Osteocyte (in vitro differentiated cells): ENCODE data around the gene E2F1. TPM values are rescaled to one million over a fixed set of nuclear protein-coding genes. Genes with fewer than 3 reads are reported as not detected.
A peak's percentile ranks its signal among the peaks of the same experiment; 100 is the strongest.

Experiments
- DNase-seq: peaks from one replicate; pipeline ENCODE4 v3.0.0; 2021; ENCODE audit warnings: mixed read lengths; ENCODE audit not compliant: unreplicated experiment; ENCODE audit errors: extremely low spot score
- H3K27ac Mint-ChIP-seq: one replicate; pipeline ENCODE4 v1.8.0; 2021; ENCODE audit warnings: mild to moderate bottlenecking, mixed read lengths; ENCODE audit not compliant: unreplicated experiment
- H3K27me3 Mint-ChIP-seq: one replicate; pipeline ENCODE4 v1.8.0; 2021; ENCODE audit warnings: mixed read lengths; ENCODE audit not compliant: unreplicated experiment
- H3K36me3 Mint-ChIP-seq: one replicate; pipeline ENCODE4 v1.8.0; 2021; ENCODE audit warnings: mixed read lengths; ENCODE audit not compliant: unreplicated experiment
- H3K4me1 Mint-ChIP-seq: one replicate; pipeline ENCODE4 v1.8.0; 2021; ENCODE audit warnings: mixed read lengths; ENCODE audit not compliant: unreplicated experiment
- H3K4me3 Mint-ChIP-seq: one replicate; pipeline ENCODE4 v1.8.0; 2021; ENCODE audit warnings: mild to moderate bottlenecking, moderate library complexity, mixed read lengths; ENCODE audit not compliant: unreplicated experiment
- H3K9me3 Mint-ChIP-seq: one replicate; pipeline ENCODE4 v1.8.0; 2021; ENCODE audit warnings: mixed read lengths; ENCODE audit not compliant: unreplicated experiment
- CTCF ChIP-seq: fragments of 200-600 bp; sonication (generic); IDR thresholded peaks from 2 replicates; pipeline ENCODE4 v1.5.0; 2021; ENCODE audit warnings: antibody characterized with exemption, mild to moderate bottlenecking, moderate library complexity
- total RNA-seq: library from RNA; stranded (reverse); gene quantifications from 2 replicates; pipeline ENCODE4 v1.2.1, GENCODE V29; 2021

E2F1 gene
- total RNA-seq, 1 donor from 2014 or later, result 6.3 TPM

- H3K36me3 Mint-ChIP-seq, result no peaks in the 10 kb centered on the region
- peak within 1 kb of the TSS; percentile 65 for H3K27ac Mint-ChIP-seq
- H3K4me1 Mint-ChIP-seq, result peaks cover 20% of the 10 kb centered on the region
- DNase-seq, result peak; percentile 93
- H3K9me3 Mint-ChIP-seq, result no peaks in the 10 kb centered on the region
- peak; percentile 30 for TF ChIP-seq CTCF
- H3K27me3 Mint-ChIP-seq, result no peaks in the 10 kb centered on the region
- peak within 1 kb of the TSS; percentile 73 for H3K4me3 Mint-ChIP-seq
These were observed 19.6 kb downstream of the E2F1 start, which contains the start of gene ACTL10 for GRCh38 chr20:33666293-33667244. Gene ACTL10, plus strand, starts transcription at chr20:33666943. Its CDS starts 555 bp downstream, at chr20:33667498.

GRCh38 chr20:33664762-33665144 is 21.4 kb downstream of the E2F1 start:
- Mint-ChIP-seq H3K9me3 (no peaks in the 10 kb centered on the region), H3K4me1 (peaks cover 20% of the 10 kb centered on the region), H3K4me3 (peak overlapping the region; percentile 84), H3K27ac (peak overlapping the region; percentile 83), H3K36me3 (no peaks in the 10 kb centered on the region), H3K27me3 (no peaks in the 10 kb centered on the region)
- no peak for DNase-seq
- no peak for TF ChIP-seq CTCF

DNA sequence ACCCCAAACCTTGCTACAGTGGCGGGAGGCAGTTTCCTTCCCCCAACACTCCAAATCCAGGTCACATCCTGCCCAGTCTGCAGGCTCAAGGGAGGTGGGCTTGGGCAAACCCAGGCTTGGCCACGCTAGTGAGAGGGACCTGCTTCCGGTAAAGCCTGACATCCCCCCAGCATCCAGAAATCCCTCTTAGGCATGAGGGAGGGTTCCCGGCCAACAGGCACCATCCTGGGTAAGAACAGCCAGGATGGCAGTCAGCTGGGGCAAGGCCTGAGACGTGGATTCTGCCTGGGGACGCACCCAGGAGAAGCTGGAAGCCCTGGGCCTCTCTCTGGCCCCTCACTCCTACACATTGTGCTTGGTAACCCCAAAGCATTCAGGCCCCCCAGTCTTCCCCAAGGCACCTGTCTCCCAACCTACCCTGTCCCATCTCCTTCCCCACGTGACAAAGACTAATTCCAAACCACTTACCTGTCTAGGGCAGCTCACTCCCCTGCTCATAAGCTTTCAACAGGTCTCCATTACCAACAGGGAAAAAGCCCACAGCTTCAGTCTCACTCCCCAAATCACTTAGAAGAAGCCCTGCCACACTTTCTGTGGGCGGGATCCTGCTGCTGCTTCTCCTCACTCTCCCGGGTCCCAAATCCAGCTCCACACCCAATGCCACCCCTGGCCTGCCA is 22.0 kb downstream of the E2F1 start:
- TF ChIP-seq CTCF, result no peak
- peak overlapping the region; percentile 83 for H3K27ac Mint-ChIP-seq
- H3K9me3 Mint-ChIP-seq, result no peaks in the 10 kb centered on the region
- H3K36me3 Mint-ChIP-seq, result no peaks in the 10 kb centered on the region
- no peaks in the 10 kb centered on the region for H3K27me3 Mint-ChIP-seq
- H3K4me1 Mint-ChIP-seq, result peaks cover 20% of the 10 kb centered on the region
- H3K4me3 Mint-ChIP-seq, result peak overlapping the region; percentile 84
- DNase-seq, result no peak

- peaks cover 20% of the 10 kb centered on the region for H3K4me1 Mint-ChIP-seq
- peak overlapping the region; percentile 83 for H3K27ac Mint-ChIP-seq
- peaks cover 2% of the 10 kb centered on the region for H3K36me3 Mint-ChIP-seq
- no peak for TF ChIP-seq CTCF
- DNase-seq, result peak; percentile 91
- H3K4me3 Mint-ChIP-seq, result peak overlapping the region; percentile 84
- H3K27me3 Mint-ChIP-seq, result no peaks in the 10 kb centered on the region
- no peaks in the 10 kb centered on the region for H3K9me3 Mint-ChIP-seq
These were observed 22.8 kb downstream of the E2F1 start for GRCh38 chr20:33663161-33664084.
